T-helper 1 cell treated with Interleukin-12 subunit alpha and Interleukin-12 subunit beta and Interleukin-4 antibody, amounts not matched to agents 30 ng/mL and 1 ng/mL, for 36 hours (primary cell): ENCODE results near the gene AQP7. TPM values are rescaled to one million over a fixed set of nuclear protein-coding genes. Genes with fewer than 3 reads are reported as not detected.
"Not testable (repeated sequence)": the region's sequence is repeated elsewhere in the genome, so short reads cannot be mapped to it uniquely, and the experiment has no call there.

Experiments used
- intact Hi-C: fragments of 100-400 bp; cut with micrococcal nuclease; formaldehyde crosslinking; loops from one replicate; pipeline ENCODE4 v1.15.1; 2024
- total RNA-seq: library from RNA; stranded (reverse); gene quantifications from 2 replicates; pipeline ENCODE4 v1.2.3, GENCODE V29; 2022

The AQP7 gene
- total RNA-seq, 1 donor from 2014 or later: 0.27 TPM

DNA sequence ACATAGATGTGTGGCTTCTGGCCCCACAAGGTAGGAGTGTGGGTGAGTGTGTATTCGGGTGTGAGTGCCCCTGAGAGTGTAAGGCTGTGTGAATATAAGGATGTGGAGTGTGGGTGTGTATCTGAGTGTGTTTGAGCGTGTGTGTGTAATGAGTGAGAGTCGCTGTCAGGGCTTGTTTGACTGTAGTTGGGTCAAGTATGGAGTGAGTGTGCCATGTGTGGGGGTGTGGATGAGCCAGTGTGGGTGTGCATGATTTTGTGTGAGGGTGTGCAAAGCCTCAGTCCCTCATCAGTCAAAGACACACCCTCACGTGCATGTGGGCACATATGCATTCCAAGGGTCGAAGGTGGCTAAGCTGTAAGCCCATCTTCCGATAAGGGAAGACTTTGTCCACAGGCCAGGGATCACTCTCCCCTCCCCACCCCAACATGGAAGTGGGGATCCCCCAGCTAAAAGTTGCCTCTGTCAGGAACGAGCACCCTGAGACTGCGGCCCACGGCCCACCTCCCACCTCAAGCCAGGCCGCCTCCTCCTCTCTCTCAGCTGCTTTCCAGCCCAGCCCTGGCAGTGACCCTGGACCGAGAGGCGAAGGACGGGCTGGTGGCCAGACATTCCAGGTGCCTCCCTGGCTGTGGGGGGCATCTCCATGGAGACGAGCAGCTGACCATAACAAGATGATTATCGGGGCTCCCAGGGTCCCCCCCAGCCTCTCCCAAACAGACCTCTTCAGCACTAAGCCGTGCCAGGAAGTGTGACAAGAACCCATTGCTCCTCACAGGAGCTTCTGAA, 32.1 kb upstream of the AQP7 start:
- intact Hi-C loops: no loop called here

- intact Hi-C loops: no loop called here
These were observed 31.5 kb upstream of the AQP7 start for GRCh38 chr9:33433871-33434270.

- intact Hi-C loops: no loop called here
These were observed 29.1 kb upstream of the AQP7 start for GRCh38 chr9:33431420-33431819.

GRCh38 chr9:33430942-33431341, 28.6 kb upstream of the AQP7 start:
- intact Hi-C loops: no loop called here

DNA sequence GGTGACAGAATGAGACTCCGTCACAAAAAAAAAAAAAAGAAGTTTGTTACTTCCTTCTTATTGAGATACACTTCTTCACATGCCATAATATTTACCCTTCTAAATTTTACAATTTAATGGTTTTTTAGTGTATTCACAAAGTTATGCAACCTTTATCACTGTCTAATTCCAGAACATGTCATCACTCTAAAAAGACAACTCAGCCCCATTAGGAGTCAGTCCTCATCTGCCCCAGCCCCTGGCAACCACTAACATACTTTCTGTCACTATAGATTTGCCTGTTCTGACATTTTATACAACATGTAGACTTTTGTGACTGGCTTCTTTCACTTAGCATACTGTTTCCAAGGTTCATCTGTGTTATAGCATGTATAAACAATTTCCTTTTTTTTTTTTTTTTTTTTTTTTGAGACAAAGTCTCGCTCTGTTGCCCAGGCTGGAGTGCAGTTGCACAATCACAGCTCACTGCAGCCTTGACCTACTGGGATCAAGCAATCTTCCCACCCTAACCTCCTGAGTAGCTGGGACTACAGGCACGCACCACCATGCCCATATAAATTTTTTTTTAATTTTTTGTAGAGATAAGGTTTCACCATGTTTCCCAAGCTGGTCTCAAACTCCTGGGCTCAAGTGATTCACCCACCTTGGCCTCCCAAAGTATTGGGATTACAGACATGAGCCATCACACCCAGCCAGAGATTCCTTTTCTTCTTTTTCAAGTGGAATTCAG, 27.1 kb upstream of the AQP7 start:
- intact Hi-C loops: no loop called here

DNA sequence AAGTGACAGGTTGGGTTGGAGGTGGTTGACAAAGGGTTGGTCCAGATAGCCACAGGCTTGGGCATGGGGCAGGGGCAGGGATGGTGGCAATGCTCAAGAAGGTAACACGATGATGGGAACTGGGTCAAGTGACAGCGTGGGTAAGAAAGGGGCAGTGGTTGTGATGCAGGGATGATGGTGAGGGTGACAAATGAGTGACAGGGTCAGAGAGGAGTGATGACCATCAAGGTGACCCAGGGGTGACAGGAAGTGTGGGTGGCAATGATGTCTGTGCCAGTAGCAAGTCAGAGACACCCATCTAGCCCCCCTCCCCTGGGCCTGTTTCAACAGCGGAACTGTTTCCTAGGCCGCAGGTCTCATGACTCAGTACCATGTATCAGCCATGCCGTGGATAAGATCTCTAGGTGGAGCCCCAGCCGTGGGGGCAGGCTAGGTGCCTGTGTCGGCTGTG, 24.5 kb upstream of the AQP7 start:
- intact Hi-C loops: no loop called here

- intact Hi-C loops: no loop called here
These were observed 22.8 kb upstream of the AQP7 start for GRCh38 chr9:33425128-33425533.

GRCh38 chr9:33424492-33424891, 22.1 kb upstream of the AQP7 start:
- intact Hi-C loops: not testable (repeated sequence)

- intact Hi-C loops: not testable (repeated sequence)
These were observed 21.7 kb upstream of the AQP7 start for GRCh38 chr9:33424043-33424442.

DNA sequence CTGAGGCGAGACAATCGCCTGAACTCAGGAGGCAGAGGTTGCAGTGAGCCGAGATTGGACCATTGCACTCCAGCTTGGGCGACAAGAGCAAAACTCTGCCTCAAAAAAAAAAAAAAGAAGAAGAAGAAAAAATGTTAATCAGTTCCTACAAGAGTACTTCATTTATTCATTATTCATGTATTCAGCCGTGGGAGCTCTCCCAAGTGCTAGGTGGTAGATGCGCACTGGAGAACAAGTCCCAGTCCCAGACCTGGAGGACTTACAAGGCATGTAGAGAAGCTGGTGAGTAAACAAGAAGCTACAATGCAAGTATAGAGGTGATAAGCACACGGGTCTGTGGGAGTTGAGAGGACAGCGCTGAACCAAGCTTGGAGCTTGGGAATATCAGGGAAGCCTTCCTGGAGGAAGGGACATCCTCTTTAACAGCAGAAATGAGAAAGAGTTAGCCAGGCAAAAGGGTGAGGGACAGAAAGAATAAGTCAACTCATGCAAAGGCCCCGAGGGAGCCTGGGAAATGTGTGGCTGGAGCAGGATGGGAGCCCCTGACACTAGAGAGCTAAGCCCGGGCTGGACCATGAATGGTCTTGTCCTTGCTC, 17.4 kb upstream of the AQP7 start:
- intact Hi-C loops: loop anchor here (5.0 to 10.0 kb wide), 5 partner anchors 92 to 397 kb away; partner anchors contain the start of genes DNAJA1 and UBE2R2

GRCh38 chr9:33418090-33418489, 15.7 kb upstream of the AQP7 start:
- intact Hi-C loops: loop anchor here (5.0 to 10.0 kb wide), 5 partner anchors 94 to 399 kb away; partner anchors contain the start of genes DNAJA1 and UBE2R2

GRCh38 chr9:33416996-33417395, 14.6 kb upstream of the AQP7 start:
- intact Hi-C loops: loop anchor here (5.0 to 10.0 kb wide), 5 partner anchors 95 to 400 kb away; partner anchors contain the start of genes DNAJA1 and UBE2R2

GRCh38 chr9:33415501-33416038, 13.2 kb upstream of the AQP7 start:
- intact Hi-C loops: loop anchor here (1.0 to 10.0 kb wide), 14 partner anchors 12 to 402 kb away; partner anchors contain the start of genes B4GALT1, CHMP5, DNAJA1 and NFX1

- intact Hi-C loops: loop anchor here (1.0 to 10.0 kb wide), 14 partner anchors 12 to 402 kb away; partner anchors contain the start of genes B4GALT1, CHMP5, DNAJA1 and NFX1
These were observed 12.6 kb upstream of the AQP7 start for GRCh38 chr9:33414889-33415500.

GRCh38 chr9:33414268-33414667, 11.9 kb upstream of the AQP7 start:
- intact Hi-C loops: loop anchor here (2.0 to 10.0 kb wide), 3 partner anchors 247 to 389 kb away; partner anchors contain the start of genes B4GALT1 and DNAJA1

- intact Hi-C loops: no loop called here
These were observed 5.7 kb upstream of the AQP7 start for GRCh38 chr9:33408087-33408486.

DNA sequence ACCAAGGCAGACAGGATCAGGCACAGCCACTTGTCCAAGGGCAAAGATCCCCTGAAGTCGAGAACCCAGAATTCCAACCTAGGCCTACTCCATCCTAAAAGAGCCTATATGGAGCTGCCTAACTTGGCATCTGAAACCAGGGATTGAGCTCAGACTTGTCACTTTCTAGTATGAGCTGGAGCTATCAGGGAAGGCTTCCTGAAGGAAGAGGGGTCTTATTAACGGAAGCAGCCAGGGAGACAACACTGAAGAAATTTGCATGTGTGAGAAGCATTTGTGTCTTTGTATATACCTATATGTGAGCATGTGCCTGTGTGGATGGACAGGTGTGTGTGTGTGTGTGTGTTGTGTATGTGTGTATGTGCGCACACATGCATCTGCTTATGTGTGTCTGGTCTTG, 4.7 kb upstream of the AQP7 start:
- intact Hi-C loops: no loop called here

GRCh38 chr9:33404788-33405362, 2.5 kb upstream of the AQP7 start:
- intact Hi-C loops: no loop called here

GRCh38 chr9:33403941-33404787, 1.8 kb upstream of the AQP7 start:
- intact Hi-C loops: loop anchor here (1.0 kb wide), 5 partner anchors 11 to 220 kb away; no protein-coding TSS in a partner anchor
